Astrocyte (in vitro differentiated cells and primary cell): ENCODE results near the gene CABCOCO1. TPM values are rescaled to one million over a fixed set of nuclear protein-coding genes. Genes with fewer than 3 reads are reported as not detected.

Experiments
- DNase-seq: peaks from one replicate; pipeline ENCODE4 v3.0.0-alpha.2; 2010; ENCODE audit warnings: low read depth
- FAIRE-seq: peaks from 2 replicates; lab custom pipeline; 2011; peaks lifted over from hg19 to GRCh38; lab: Jason Lieb, UNC
- H2AFZ ChIP-seq: 2 replicates; pipeline ENCODE4 v1.6.0; 2012; ENCODE audit warnings: low read depth, low read length, inconsistent platforms
- H3K27ac ChIP-seq: 2 replicates; pipeline ENCODE4 v1.5.1; 2011; ENCODE audit warnings: low read depth, low read length, inconsistent platforms
- H3K27me3 ChIP-seq: 2 replicates; pipeline ENCODE4 v1.6.0; 2011; ENCODE audit warnings: low read length, inconsistent platforms; ENCODE audit not compliant: insufficient read depth
- H3K36me3 ChIP-seq: 2 replicates; pipeline ENCODE4 v1.5.1; 2011; ENCODE audit warnings: low read length, inconsistent platforms; ENCODE audit not compliant: insufficient read depth
- H3K4me1 ChIP-seq: 2 replicates; pipeline ENCODE4 v1.5.1; 2011; ENCODE audit warnings: low read length, inconsistent platforms; ENCODE audit not compliant: insufficient read depth
- H3K4me2 ChIP-seq: 2 replicates; pipeline ENCODE4 v1.6.0; 2012; ENCODE audit warnings: low read length, inconsistent platforms
- H3K4me3 ChIP-seq: 2 replicates; pipeline ENCODE4 v1.5.1; 2011; ENCODE audit warnings: low read depth, mild to moderate bottlenecking, low read length, inconsistent platforms; ENCODE audit not compliant: insufficient read depth
- H3K79me2 ChIP-seq: 2 replicates; pipeline ENCODE4 v1.6.0; 2012; ENCODE audit warnings: mild to moderate bottlenecking, low read length, inconsistent platforms; ENCODE audit not compliant: insufficient read depth
- H3K9ac ChIP-seq: 2 replicates; pipeline ENCODE4 v1.6.0; 2012; ENCODE audit warnings: mild to moderate bottlenecking, low read length, inconsistent platforms
- H3K9me3 ChIP-seq: 2 replicates; pipeline ENCODE4 v1.5.1; 2012; ENCODE audit warnings: low read depth, mild to moderate bottlenecking, low read length, inconsistent platforms; ENCODE audit not compliant: insufficient read depth
- H4K20me1 ChIP-seq: 2 replicates; pipeline ENCODE4 v1.6.0; 2012; ENCODE audit warnings: low read length, inconsistent platforms; ENCODE audit not compliant: insufficient read depth
- H3K27ac Mint-ChIP-seq: one replicate; pipeline ENCODE4 v1.8.0; 2021; ENCODE audit warnings: mild to moderate bottlenecking, mixed read lengths; ENCODE audit not compliant: unreplicated experiment
- H3K27me3 Mint-ChIP-seq: one replicate; pipeline ENCODE4 v1.8.0; 2021; ENCODE audit warnings: low read depth, mixed read lengths; ENCODE audit not compliant: unreplicated experiment
- H3K36me3 Mint-ChIP-seq: one replicate; pipeline ENCODE4 v1.8.0; 2021; ENCODE audit warnings: low read depth, mixed read lengths; ENCODE audit not compliant: unreplicated experiment
- H3K4me1 Mint-ChIP-seq: one replicate; pipeline ENCODE4 v1.8.0; 2021; ENCODE audit warnings: low read depth, mixed read lengths; ENCODE audit not compliant: unreplicated experiment
- H3K4me3 Mint-ChIP-seq: one replicate; pipeline ENCODE4 v1.8.0; 2021; ENCODE audit warnings: mild to moderate bottlenecking, moderate library complexity, mixed read lengths; ENCODE audit not compliant: unreplicated experiment
- H3K9me3 Mint-ChIP-seq: one replicate; pipeline ENCODE4 v1.8.0; 2021; ENCODE audit warnings: mild to moderate bottlenecking, mixed read lengths; ENCODE audit not compliant: unreplicated experiment
- EZH2 ChIP-seq: IDR thresholded peaks from 2 replicates; pipeline ENCODE4 v1.6.1; 2012; ENCODE audit warnings: mild to moderate bottlenecking, low read length, inconsistent platforms; ENCODE audit not compliant: insufficient read depth
- total RNA-seq: library from RNA; stranded (reverse); gene quantifications from 2 replicates; pipeline ENCODE4 v1.2.1, GENCODE V29; 2021
- TF ChIP-seq, protein P1 (sequence below): IDR thresholded peaks from 2 replicates; pipeline ENCODE4 v1.5.1; 2011; ENCODE audit warnings: low read depth, mild to moderate bottlenecking, inconsistent platforms, low read length, moderate library complexity; ENCODE audit not compliant: insufficient read depth

CABCOCO1 gene
- total RNA-seq, 1 donor from 2014 or later = 0.23 TPM

DNA sequence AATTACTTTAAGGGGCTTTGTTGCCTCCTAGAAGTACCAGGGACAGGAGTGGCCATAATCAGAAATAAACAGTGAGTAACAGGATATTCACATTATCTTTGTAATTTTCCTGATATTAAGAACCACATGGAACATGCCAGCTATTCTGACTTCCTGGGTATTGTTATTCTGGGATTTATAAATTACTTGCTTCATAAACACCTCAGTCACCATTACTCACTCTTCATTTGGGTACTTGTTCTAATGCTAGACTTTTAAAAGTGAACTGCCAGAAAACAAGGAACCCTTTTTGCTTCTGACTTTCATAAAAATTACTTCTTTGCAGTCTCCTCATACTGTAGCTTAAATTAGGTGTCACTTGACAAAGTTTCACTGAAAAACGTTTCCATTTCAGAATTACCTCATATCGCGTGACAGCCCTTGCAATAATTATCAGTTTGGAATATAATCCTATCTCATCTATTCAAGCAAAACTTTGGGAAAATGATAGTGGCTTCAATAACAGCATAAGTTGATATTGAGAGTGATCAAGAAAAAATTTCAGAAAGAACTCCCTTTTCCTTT is 29.8 kb downstream of the CABCOCO1 start:
- Histone ChIP-seq H3K36me3 (no peaks in the 10 kb centered on the region), H4K20me1 (no peaks in the 10 kb centered on the region), H3K9ac (no peak overlapping the region), H3K4me2 (no peak overlapping the region), H3K79me2 (no peaks in the 10 kb centered on the region), H3K27me3 (no peaks in the 10 kb centered on the region), H3K9me3 (no peaks in the 10 kb centered on the region), H2AFZ (no peak overlapping the region), H3K27ac (no peak overlapping the region), H3K4me3 (no peak overlapping the region), H3K4me1 (no peaks in the 10 kb centered on the region)
- DNase-seq = no peak
- no peaks in the 10 kb centered on the region for H3K9me3 Mint-ChIP-seq
- no peaks in the 10 kb centered on the region for H3K27me3 Mint-ChIP-seq
- TF ChIP-seq, protein P1, sequence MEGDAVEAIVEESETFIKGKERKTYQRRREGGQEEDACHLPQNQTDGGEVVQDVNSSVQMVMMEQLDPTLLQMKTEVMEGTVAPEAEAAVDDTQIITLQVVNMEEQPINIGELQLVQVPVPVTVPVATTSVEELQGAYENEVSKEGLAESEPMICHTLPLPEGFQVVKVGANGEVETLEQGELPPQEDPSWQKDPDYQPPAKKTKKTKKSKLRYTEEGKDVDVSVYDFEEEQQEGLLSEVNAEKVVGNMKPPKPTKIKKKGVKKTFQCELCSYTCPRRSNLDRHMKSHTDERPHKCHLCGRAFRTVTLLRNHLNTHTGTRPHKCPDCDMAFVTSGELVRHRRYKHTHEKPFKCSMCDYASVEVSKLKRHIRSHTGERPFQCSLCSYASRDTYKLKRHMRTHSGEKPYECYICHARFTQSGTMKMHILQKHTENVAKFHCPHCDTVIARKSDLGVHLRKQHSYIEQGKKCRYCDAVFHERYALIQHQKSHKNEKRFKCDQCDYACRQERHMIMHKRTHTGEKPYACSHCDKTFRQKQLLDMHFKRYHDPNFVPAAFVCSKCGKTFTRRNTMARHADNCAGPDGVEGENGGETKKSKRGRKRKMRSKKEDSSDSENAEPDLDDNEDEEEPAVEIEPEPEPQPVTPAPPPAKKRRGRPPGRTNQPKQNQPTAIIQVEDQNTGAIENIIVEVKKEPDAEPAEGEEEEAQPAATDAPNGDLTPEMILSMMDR = no peak
- TF ChIP-seq EZH2 = no peak
- H3K4me1 Mint-ChIP-seq = no peaks in the 10 kb centered on the region
- H3K4me3 Mint-ChIP-seq = no peak overlapping the region
- no peaks in the 10 kb centered on the region for H3K36me3 Mint-ChIP-seq
- peak; percentile 52 for FAIRE-seq
- no peak overlapping the region for H3K27ac Mint-ChIP-seq

DNA sequence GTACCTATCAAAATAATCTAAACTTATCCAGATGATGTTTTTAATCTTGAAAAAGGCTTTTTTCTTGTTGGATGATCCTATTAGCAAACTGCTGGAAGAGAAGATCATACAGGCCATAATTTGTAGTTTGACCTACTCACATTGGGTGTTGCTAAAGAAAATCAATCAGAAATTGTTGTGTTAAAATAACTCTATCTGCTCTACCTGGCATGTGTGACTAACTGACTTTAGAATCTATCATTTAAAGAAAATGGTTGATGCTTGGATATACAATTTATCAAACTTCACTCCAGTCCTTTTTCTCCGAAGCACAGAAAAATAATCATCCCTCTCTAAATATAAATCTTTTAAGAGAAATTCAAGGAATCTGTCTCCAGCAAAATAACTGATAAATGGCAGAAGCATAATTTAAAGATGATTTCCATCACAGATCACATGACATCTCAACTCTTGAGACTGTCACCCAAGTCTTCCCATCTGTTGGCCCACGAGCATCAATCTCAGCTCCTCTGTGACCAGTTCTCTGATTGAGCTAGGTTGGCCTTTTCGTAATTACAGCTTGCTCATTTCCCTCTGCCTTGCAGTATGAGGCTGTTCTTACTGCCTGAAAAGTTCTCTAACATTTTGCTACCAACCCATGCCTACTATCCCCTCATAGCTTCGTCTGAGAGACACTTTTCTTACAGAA is 36.4 kb downstream of the CABCOCO1 start:
- Histone ChIP-seq H3K79me2 (no peaks in the 10 kb centered on the region), H3K9me3 (no peaks in the 10 kb centered on the region), H3K36me3 (no peaks in the 10 kb centered on the region), H3K27me3 (no peaks in the 10 kb centered on the region), H3K4me3 (no peak overlapping the region), H2AFZ (no peak overlapping the region), H3K4me1 (no peaks in the 10 kb centered on the region), H3K9ac (no peak overlapping the region), H3K27ac (no peak overlapping the region), H4K20me1 (no peaks in the 10 kb centered on the region), H3K4me2 (no peak overlapping the region)
- Mint-ChIP-seq H3K27me3 (no peaks in the 10 kb centered on the region), H3K4me1 (no peaks in the 10 kb centered on the region), H3K27ac (no peak overlapping the region), H3K9me3 (no peaks in the 10 kb centered on the region), H3K4me3 (no peak overlapping the region), H3K36me3 (no peaks in the 10 kb centered on the region)
- no peak for DNase-seq
- no peak for FAIRE-seq
- TF ChIP-seq EZH2 = no peak
- TF ChIP-seq, protein P1 = no peak

DNA sequence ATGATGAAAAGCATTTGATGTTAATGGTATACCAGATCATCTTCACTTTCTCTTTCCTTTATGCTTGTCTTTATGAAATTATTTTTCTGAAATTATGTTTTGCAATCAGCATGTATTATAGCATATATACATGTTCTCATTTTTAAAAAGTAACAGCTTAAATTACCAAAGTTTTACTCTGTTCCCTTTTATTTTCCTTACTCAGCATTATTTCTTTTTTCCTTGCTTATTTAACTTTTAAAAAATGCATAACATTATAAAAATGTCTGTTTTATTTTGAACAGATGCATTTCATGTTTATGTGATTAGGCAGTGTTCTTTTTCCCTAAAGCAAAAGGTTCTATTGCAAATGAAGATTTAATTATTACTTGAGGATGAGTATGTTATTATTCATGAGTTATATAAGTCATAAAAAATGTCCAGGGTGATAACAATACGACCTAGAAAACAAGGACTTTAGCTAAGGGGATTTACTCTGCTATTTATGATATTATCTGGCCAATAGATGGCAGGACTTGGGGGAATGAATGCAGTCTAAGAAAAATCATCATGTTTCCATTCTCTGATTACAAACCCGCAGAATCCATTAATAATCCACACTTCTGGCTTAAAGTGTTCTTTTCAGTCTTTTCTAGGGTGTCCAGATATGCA is 38.5 kb downstream of the CABCOCO1 start:
- Mint-ChIP-seq H3K4me1 (no peaks in the 10 kb centered on the region), H3K27ac (no peak overlapping the region), H3K9me3 (no peaks in the 10 kb centered on the region), H3K36me3 (no peaks in the 10 kb centered on the region), H3K27me3 (no peaks in the 10 kb centered on the region), H3K4me3 (no peak overlapping the region)
- Histone ChIP-seq H3K36me3 (no peaks in the 10 kb centered on the region), H3K4me2 (no peak overlapping the region), H2AFZ (no peak overlapping the region), H3K79me2 (no peaks in the 10 kb centered on the region), H3K27ac (no peak overlapping the region), H3K27me3 (no peaks in the 10 kb centered on the region), H3K4me3 (no peak overlapping the region), H3K9ac (no peak overlapping the region), H4K20me1 (no peaks in the 10 kb centered on the region), H3K9me3 (no peaks in the 10 kb centered on the region), H3K4me1 (no peaks in the 10 kb centered on the region)
- FAIRE-seq (no peak), DNase-seq (peak; percentile 1)
- TF ChIP-seq, protein P1 = no peak
- no peak for TF ChIP-seq EZH2
